Prostate gland (tissue), 2 donors: ENCODE results near the gene CD300A. TPM values are rescaled to one million over a fixed set of nuclear protein-coding genes. Genes with fewer than 3 reads are reported as not detected.
A peak's percentile ranks its signal among the peaks of the same experiment; 100 is the strongest.

ENCODE experiments used
- DNase-seq: peaks from one replicate; pipeline ENCODE4 v3.0.0-alpha.2; 2019; ENCODE audit warnings: low spot score
- H3K27ac ChIP-seq, 2 donors: fragments of 200-600 bp; sonication (generic); 2 replicates each; pipeline ENCODE4 v1.5.1; 2017 to 2019
- H3K27me3 ChIP-seq: fragments of 200-600 bp; sonication (generic); replicated peaks from 2 replicates; pipeline ENCODE4 v1.5.1; 2019; ENCODE audit not compliant: insufficient read depth
- H3K36me3 ChIP-seq, 2 donors: fragments of 200-600 bp; sonication (generic); 1 replicate in 1 of 2; 2 replicates in 1 of 2; pipeline versions ENCODE4 v1.5.1 to v1.8.1; 2017 to 2019
- H3K4me1 ChIP-seq: fragments of 200-600 bp; sonication (generic); replicated peaks from 2 replicates; pipeline ENCODE4 v1.5.1; 2019
- H3K4me3 ChIP-seq, 2 donors: fragments of 200-600 bp; sonication (generic); 2 replicates each; pipeline ENCODE4 v1.5.1; 2017 to 2019
- H3K9me3 ChIP-seq: fragments of 200-600 bp; sonication (generic); 2 replicates; pipeline ENCODE4 v1.5.1; 2017
- CTCF ChIP-seq, 4 experiments: fragments of 200-600 bp in 2 of 4; fragments of 450-650 bp in 2 of 4; sonication (generic) in 2 of 4; IDR thresholded peaks; 1 replicate in 3 of 4; 2 replicates in 1 of 4; pipeline ENCODE4 v1.5.1; 2016 to 2019; ENCODE audit warnings: antibody characterized with exemption in 4 of 4, mild to moderate bottlenecking in 2 of 4, moderate library complexity in 2 of 4
- POLR2A ChIP-seq: fragments of 450-650 bp; IDR thresholded peaks from one replicate; pipeline ENCODE4 v1.6.1; 2016; ENCODE audit warnings: antibody characterized with exemption, mild to moderate bottlenecking
- POLR2AphosphoS5 ChIP-seq: sonication (generic); formaldehyde crosslinking; IDR thresholded peaks from one replicate; pipeline ENCODE4 v1.6.1; 2017; ENCODE audit warnings: antibody characterized with exemption
- WGBS: methylation state at CpG from one replicate; pipeline ENCODE4 v1.1.5; 2018; 5-methylcytosine and 5-hydroxymethylcytosine counted together
- intact Hi-C: fragments of 100-400 bp; cut with DNase I; formaldehyde crosslinking; loops from one replicate; pipeline ENCODE4 v1.14.2; 2022
- small RNA-seq, 2 donors: library from RNA; depleted of rRNA; stranded (forward); fragments of <200 nt; gene quantifications; one replicate each; pipeline ENCODE3, GENCODE V24; 2016
- total RNA-seq, 2 donors: library from RNA; depleted of rRNA; stranded (reverse); fragments of >200 nt; gene quantifications; one replicate each; pipeline ENCODE4 v1.1.0, GENCODE V29; 2016

CD300A gene
- total RNA-seq, 2 donors from 2014 or later, result 2.1 to 4.1 TPM

- Histone ChIP-seq H3K4me3 (no peak overlapping the region), H3K4me1 (no peaks in the 10 kb centered on the region), H3K9me3 (no peaks in the 10 kb centered on the region), H3K27ac (no peak overlapping the region), H3K27me3 (no peaks in the 10 kb centered on the region), H3K36me3 (no peaks in the 10 kb centered on the region)
- no peak for DNase-seq
- no peak for TF ChIP-seq POLR2A
- 83% methylated on average over 8 of the region's 8 CpGs for WGBS
- intact Hi-C loops, result no loop called here
These were observed 62.2 kb downstream of the CD300A start for GRCh38 chr17:74528491-74529199.

- H3K27ac ChIP-seq, result no peak overlapping the region
- H3K4me1 ChIP-seq, result no peaks in the 10 kb centered on the region
- H3K9me3 ChIP-seq, result no peaks in the 10 kb centered on the region
- no peaks in the 10 kb centered on the region for H3K27me3 ChIP-seq
- 89% methylated on average over 5 of the region's 5 CpGs for whole genome bisulfite sequencing
- H3K4me3 ChIP-seq, result no peak overlapping the region
- DNase-seq, result no peak
- TF ChIP-seq CTCF (IDR thresholded peaks at IDR 0.05) (no peak), POLR2AphosphoS5 (no peak), POLR2A (no peak)
- intact Hi-C loops, result no loop called here
- H3K36me3 ChIP-seq, result no peaks in the 10 kb centered on the region
These were observed 62.8 kb downstream of the CD300A start for GRCh38 chr17:74529243-74529642.

- no peaks in the 10 kb centered on the region for H3K9me3 ChIP-seq
- H3K4me3 ChIP-seq, result no peak overlapping the region
- no peak overlapping the region for H3K27ac ChIP-seq
- H3K36me3 ChIP-seq, result no peaks in the 10 kb centered on the region
- H3K27me3 ChIP-seq, result no peaks in the 10 kb centered on the region
- intact Hi-C loops, result no loop called here
- WGBS, result 70% methylated on average over 5 of the region's 5 CpGs
- no peak for DNase-seq
- no peaks in the 10 kb centered on the region for H3K4me1 ChIP-seq
- TF ChIP-seq POLR2A, result no peak
These were observed 64.4 kb downstream of the CD300A start for GRCh38 chr17:74530831-74531150.

GRCh38 chr17:74531231-74531761 is 64.9 kb downstream of the CD300A start, which contains the start of gene CD300LB:
TSS of gene CD300LB (minus strand) at chr17:74531475. CDS start at chr17:74531350, 125 bp downstream.
- WGBS, result 64% methylated on average over 10 of the region's 10 CpGs
- Histone ChIP-seq H3K27me3 (no peaks in the 10 kb centered on the region), H3K36me3 (no peaks in the 10 kb centered on the region), H3K4me1 (no peaks in the 10 kb centered on the region), H3K4me3 (no peak within 1 kb of the TSS), H3K9me3 (no peaks in the 10 kb centered on the region), H3K27ac (no peak within 1 kb of the TSS)
- DNase-seq, result no peak
- TF ChIP-seq CTCF (IDR thresholded peaks at IDR 0.05) (no peak), POLR2AphosphoS5 (no peak), POLR2A (no peak)
- intact Hi-C loops, result no loop called here

GRCh38 chr17:74532115-74532514 is 65.7 kb downstream of the CD300A start:
- DNase-seq, result no peak
- WGBS, result 69% methylated on average over 10 of the region's 10 CpGs
- no peaks in the 10 kb centered on the region for H3K4me1 ChIP-seq
- TF ChIP-seq POLR2A, result peak; percentile 20
- no peak for TF ChIP-seq CTCF (IDR thresholded peaks at IDR 0.05)
- TF ChIP-seq POLR2AphosphoS5, result no peak
- intact Hi-C loops, result no loop called here
- H3K27me3 ChIP-seq, result no peaks in the 10 kb centered on the region
- no peaks in the 10 kb centered on the region for H3K9me3 ChIP-seq
- no peak overlapping the region for H3K4me3 ChIP-seq
- no peak overlapping the region for H3K27ac ChIP-seq
- no peaks in the 10 kb centered on the region for H3K36me3 ChIP-seq

Small RNA genes lying within 50 kb of the gene (small RNA-seq; reads per million reads assigned to genes)
- 0.09 to 0.40 reads per million in 2 donors for gene RNA5SP448

Other genes with a start within 250 kb of the CD300A start
- gene DNAI2, start 192.4 kb upstream of the CD300A start, total RNA-seq, result 1 to 10 TPM in 1 of 2 donors, not detected in 1; 4.3 TPM
- under 1 TPM; 0.36 to 0.62 TPM for gene KIF19, start 140.4 kb upstream of the CD300A start, total RNA-seq
- gene BTBD17, start 104.8 kb upstream of the CD300A start, total RNA-seq, result not detected
- gene GPR142, start 99.1 kb upstream of the CD300A start, total RNA-seq, result 1 to 10 TPM in 1 of 2 donors, not detected in 1; 3.6 TPM
- 100 to 1,000 TPM in 1 of 2 donors, 10 to 100 TPM in 1; 66.3 to 186 TPM for gene GPRC5C, start 34.5 kb upstream of the CD300A start, total RNA-seq
- under 1 TPM; 0.64 to 0.80 TPM for gene CD300LB, start 64.8 kb downstream of the CD300A start, total RNA-seq
- 1 to 10 TPM in 1 of 2 donors, not detected in 1; 1.5 TPM for gene CD300C, start 79.5 kb downstream of the CD300A start, total RNA-seq
- gene CD300H, start 100.9 kb downstream of the CD300A start, total RNA-seq, result not detected
- not detected for gene CD300LD, start 125.6 kb downstream of the CD300A start, total RNA-seq
- gene CD300E, start 157.1 kb downstream of the CD300A start, total RNA-seq, result under 1 TPM in 1 of 2 donors, not detected in 1; 0.45 TPM
- 1 to 10 TPM in 1 of 2 donors, under 1 TPM in 1; 0.59 to 1.2 TPM for gene CD300LF, start 246.3 kb downstream of the CD300A start, total RNA-seq